Measurements from ENCODE around the gene OR12D3.
"Not testable (repeated sequence)": the region's sequence is repeated elsewhere in the genome, so short reads cannot be mapped to it uniquely, and the experiment has no call there.

GRCh38 chr6:29349348-29349747 is 25.7 kb downstream of the OR12D3 start:
- not testable (repeated sequence) for TF ChIP-seq CTCF (IDR thresholded peaks at IDR 0.05); MAX (CRISPR knock-in tag; IDR thresholded peaks at IDR 0.05); USF1 (CRISPR knock-in tag; IDR thresholded peaks at IDR 0.05); ELF4 (CRISPR knock-in tag; IDR thresholded peaks at IDR 0.05; ENCODE audit: low read depth); ZNF121 (CRISPR knock-in tag; IDR thresholded peaks at IDR 0.05)
